H1 (cell line): ENCODE data around the gene AFF2. TPM values are rescaled to one million over a fixed set of nuclear protein-coding genes. Genes with fewer than 3 reads are reported as not detected.

Experiments used
- CEBPB ChIP-seq: IDR thresholded peaks from 2 replicates; pipeline ENCODE4 v1.6.1; 2012; ENCODE audit warnings: low read depth, low read length
- GTF2F1 ChIP-seq: IDR thresholded peaks from 2 replicates; pipeline ENCODE4 v1.6.1; 2012; ENCODE audit warnings: low read depth, low read length, improper control_type of control experiment, borderline replicate concordance
- KDM1A ChIP-seq: fragments of 200-600, 300-600 bp; sonication (generic); IDR thresholded peaks from 2 replicates; pipeline ENCODE4 v1.7.1; 2016; ENCODE audit warnings: mild to moderate bottlenecking, low read length, borderline replicate concordance
- RAD21 ChIP-seq, 2 experiments: IDR thresholded peaks in 1 of 2; conservative IDR thresholded peaks in 1 of 2; 2 replicates each; pipeline ENCODE4 v1.6.1; 2011; ENCODE audit warnings: low read depth in 2 of 2, low read length in 2 of 2, improper control_type of control experiment in 1 of 2, inconsistent platforms in 1 of 2, mild to moderate bottlenecking in 1 of 2, moderate library complexity in 1 of 2
- YY1 ChIP-seq: IDR thresholded peaks from 2 replicates; pipeline ENCODE4 v1.6.1; 2011; ENCODE audit warnings: low read depth, mild to moderate bottlenecking, low read length
- polyA plus RNA-seq, 7 experiments: library from polyadenylated mRNA; depleted of rRNA in 3 of 7; stranded (reverse) in 5 of 7; unstranded in 2 of 7; fragments of >200 nt in 5 of 7; fragments of 200-250 nt in 2 of 7; gene quantifications; 1 replicate in 5 of 7; 2 replicates in 1 of 7; 4 replicates in 1 of 7; pipeline versions ENCODE4 v1.2.1 to v1.2.3, GENCODE V29; 2011 to 2013; ENCODE audit warnings: missing spikeins in 2 of 7, mixed read lengths in 2 of 7
- total RNA-seq: library from RNA; stranded (reverse); fragmentation: NEBNext Ultra II Directional; extraction: Animal tissue kit (Norgen Biotek cat#: 25700); gene quantifications from 2 replicates; pipeline ENCODE4 v1.2.1, GENCODE V29; 2021

The AFF2 gene
- total and polyA plus RNA-seq, 2 of the 8 experiments (the other 6 are each of a cell fraction or from before 2014, with no cell fraction given): 2.0 to 7.3 TPM

DNA sequence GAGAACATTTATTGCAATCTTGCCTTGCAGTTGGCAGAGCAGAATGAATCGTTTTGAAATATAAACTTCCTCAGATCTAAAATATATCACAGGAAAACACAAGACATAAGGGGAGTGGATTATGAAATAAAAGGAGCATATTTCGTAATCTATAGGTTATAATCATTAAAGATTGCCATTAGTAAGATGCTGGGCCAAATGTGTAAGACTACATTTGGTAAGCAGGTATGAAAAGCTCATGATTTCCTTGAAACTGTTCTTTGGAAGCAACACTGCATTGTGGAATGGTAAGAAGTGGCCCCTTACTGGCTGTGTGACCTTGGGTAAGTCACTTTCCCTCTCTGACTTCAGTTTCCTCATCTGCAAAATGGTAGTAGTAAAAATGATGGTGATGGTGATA is 68.3 kb downstream of the AFF2 start (continued):
- TF ChIP-seq KDM1A (no peak), CEBPB (no peak), YY1 (no peak), RAD21 (IDR thresholded peaks at IDR 0.05 in 1 of 2, conservative IDR thresholded peaks at IDR 0.05 in 1 of 2; ENCODE audit: low read depth in 2 of 2, low read length in 2 of 2) (no peak), GTF2F1 (no peak)
